Mammary epithelial cell (primary cell): ENCODE measurements around the gene NCMAP.

Source experiments
- EZH2 ChIP-seq: IDR thresholded peaks from 2 replicates; pipeline ENCODE4 v1.6.1; 2012; ENCODE audit warnings: low read length, inconsistent platforms, borderline replicate concordance
- TF ChIP-seq, protein P1 (sequence below), 2 donors: IDR thresholded peaks in 1 of 2; conservative IDR thresholded peaks in 1 of 2; 2 replicates each; pipeline ENCODE4 v1.5.1; 2011 to 2012; ENCODE audit warnings: inconsistent platforms in 2 of 2, low read length in 2 of 2, mild to moderate bottlenecking in 2 of 2, control low read depth in 1 of 2, low read depth in 1 of 2; ENCODE audit not compliant: insufficient read depth in 1 of 2; ENCODE audit errors: extremely low read depth in 1 of 2

DNA sequence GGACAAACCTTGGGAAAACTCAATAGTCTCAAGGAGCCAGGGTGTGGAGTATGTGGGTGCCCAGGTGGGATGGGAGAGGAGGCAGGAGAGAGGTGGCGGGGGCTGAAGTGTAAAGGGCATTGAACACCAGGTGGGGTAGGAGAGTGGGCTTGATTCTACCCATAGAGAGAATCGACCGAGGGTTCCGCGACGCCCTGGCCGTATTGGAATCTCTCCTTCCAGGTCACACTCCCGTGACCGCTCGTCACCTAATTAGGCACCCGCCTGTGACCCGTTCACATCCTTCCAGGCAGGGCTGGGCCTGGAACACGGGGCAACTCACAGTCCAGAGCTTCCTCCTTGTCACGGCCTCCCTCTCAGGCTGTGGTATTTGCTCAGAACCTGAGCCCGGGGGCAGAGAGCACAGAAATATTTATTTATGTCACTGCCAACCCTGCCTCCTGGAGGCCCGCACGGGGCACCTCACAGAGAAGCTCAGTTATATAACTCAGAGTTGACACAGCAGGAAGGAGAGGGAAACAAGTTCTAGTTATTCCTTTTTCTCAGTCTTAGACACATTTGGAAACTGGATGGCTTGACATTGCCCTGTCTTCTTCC is 12.0 kb downstream of the NCMAP start:
- TF ChIP-seq, protein P1, sequence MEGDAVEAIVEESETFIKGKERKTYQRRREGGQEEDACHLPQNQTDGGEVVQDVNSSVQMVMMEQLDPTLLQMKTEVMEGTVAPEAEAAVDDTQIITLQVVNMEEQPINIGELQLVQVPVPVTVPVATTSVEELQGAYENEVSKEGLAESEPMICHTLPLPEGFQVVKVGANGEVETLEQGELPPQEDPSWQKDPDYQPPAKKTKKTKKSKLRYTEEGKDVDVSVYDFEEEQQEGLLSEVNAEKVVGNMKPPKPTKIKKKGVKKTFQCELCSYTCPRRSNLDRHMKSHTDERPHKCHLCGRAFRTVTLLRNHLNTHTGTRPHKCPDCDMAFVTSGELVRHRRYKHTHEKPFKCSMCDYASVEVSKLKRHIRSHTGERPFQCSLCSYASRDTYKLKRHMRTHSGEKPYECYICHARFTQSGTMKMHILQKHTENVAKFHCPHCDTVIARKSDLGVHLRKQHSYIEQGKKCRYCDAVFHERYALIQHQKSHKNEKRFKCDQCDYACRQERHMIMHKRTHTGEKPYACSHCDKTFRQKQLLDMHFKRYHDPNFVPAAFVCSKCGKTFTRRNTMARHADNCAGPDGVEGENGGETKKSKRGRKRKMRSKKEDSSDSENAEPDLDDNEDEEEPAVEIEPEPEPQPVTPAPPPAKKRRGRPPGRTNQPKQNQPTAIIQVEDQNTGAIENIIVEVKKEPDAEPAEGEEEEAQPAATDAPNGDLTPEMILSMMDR (conservative IDR thresholded peaks at IDR 0.05 in 1 of 2, IDR thresholded peaks at IDR 0.05 in 1 of 2; ENCODE audit: extremely low read depth in 1 of 2, insufficient read depth in 1 of 2, low read depth in 1 of 2, low read length in 2 of 2), result peak in 1 of 2 donors; percentile 28
- no peak for TF ChIP-seq EZH2
